ENCODE results near the gene MKLN1.

GRCh38 chr7:131508754-131509486, 181.2 kb downstream of the MKLN1 start:
- no peak for TF ChIP-seq POLR2A (IDR thresholded peaks at IDR 0.05)
- TF ChIP-seq, protein P1, sequence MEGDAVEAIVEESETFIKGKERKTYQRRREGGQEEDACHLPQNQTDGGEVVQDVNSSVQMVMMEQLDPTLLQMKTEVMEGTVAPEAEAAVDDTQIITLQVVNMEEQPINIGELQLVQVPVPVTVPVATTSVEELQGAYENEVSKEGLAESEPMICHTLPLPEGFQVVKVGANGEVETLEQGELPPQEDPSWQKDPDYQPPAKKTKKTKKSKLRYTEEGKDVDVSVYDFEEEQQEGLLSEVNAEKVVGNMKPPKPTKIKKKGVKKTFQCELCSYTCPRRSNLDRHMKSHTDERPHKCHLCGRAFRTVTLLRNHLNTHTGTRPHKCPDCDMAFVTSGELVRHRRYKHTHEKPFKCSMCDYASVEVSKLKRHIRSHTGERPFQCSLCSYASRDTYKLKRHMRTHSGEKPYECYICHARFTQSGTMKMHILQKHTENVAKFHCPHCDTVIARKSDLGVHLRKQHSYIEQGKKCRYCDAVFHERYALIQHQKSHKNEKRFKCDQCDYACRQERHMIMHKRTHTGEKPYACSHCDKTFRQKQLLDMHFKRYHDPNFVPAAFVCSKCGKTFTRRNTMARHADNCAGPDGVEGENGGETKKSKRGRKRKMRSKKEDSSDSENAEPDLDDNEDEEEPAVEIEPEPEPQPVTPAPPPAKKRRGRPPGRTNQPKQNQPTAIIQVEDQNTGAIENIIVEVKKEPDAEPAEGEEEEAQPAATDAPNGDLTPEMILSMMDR (IDR thresholded peaks at IDR 0.05) = no peak
- TF ChIP-seq POLR2AphosphoS5 (IDR thresholded peaks at IDR 0.05) = no peak
